Keratinocyte (primary cell): ENCODE data around the gene KDM4B. TPM values are rescaled to one million over a fixed set of nuclear protein-coding genes. Genes with fewer than 3 reads are reported as not detected.

ENCODE experiments used
- DNase-seq: peaks from one replicate; pipeline ENCODE4 v3.0.0-alpha.2; 2011; ENCODE audit warnings: low read depth, missing footprints, low spot score
- FAIRE-seq: peaks from 2 replicates; lab custom pipeline; 2011; peaks lifted over from hg19 to GRCh38; lab: Jason Lieb, UNC
- H2AFZ ChIP-seq: 2 replicates; pipeline ENCODE4 v1.6.0; 2012; ENCODE audit warnings: low read length, control low read depth, inconsistent platforms; ENCODE audit not compliant: control insufficient read depth
- H3K27ac ChIP-seq: 2 replicates; pipeline ENCODE4 v1.5.1; 2011; ENCODE audit warnings: low read length; ENCODE audit not compliant: control insufficient read depth, insufficient read depth
- H3K27me3 ChIP-seq: 3 replicates; pipeline ENCODE4 v1.6.0; 2011; ENCODE audit warnings: low read length; ENCODE audit not compliant: control insufficient read depth, insufficient read depth; ENCODE audit errors: extremely low read depth
- H3K36me3 ChIP-seq, 2 experiments: 2 replicates in 1 of 2; 3 replicates in 1 of 2; pipeline ENCODE4 v1.5.1; 2011; ENCODE audit warnings: low read length in 2 of 2, mild to moderate bottlenecking in 1 of 2; ENCODE audit not compliant: control insufficient read depth in 2 of 2, insufficient read depth in 2 of 2; ENCODE audit errors: extremely low read depth in 1 of 2
- H3K4me1 ChIP-seq: 3 replicates; pipeline ENCODE4 v1.5.1; 2011; ENCODE audit warnings: low read length; ENCODE audit not compliant: control insufficient read depth, insufficient read depth; ENCODE audit errors: extremely low read depth
- H3K4me2 ChIP-seq: 3 replicates; pipeline ENCODE4 v1.6.0; 2011; ENCODE audit warnings: low read depth, low read length; ENCODE audit not compliant: control insufficient read depth, insufficient read depth; ENCODE audit errors: extremely low read depth
- H3K4me3 ChIP-seq, 3 experiments: fragments of 200-600 bp in 1 of 3; sonication (generic) in 1 of 3; 2 replicates in 2 of 3; 3 replicates in 1 of 3; pipeline ENCODE4 v1.5.1; 2011 to 2016; ENCODE audit warnings: low read length in 3 of 3, mild to moderate bottlenecking in 3 of 3, control low read depth in 2 of 3, inconsistent platforms in 1 of 3, low read depth in 1 of 3, mixed read lengths in 1 of 3, mixed run types in 1 of 3, moderate library complexity in 1 of 3; ENCODE audit not compliant: control insufficient read depth in 2 of 3, insufficient read depth in 2 of 3; ENCODE audit errors: extremely low read depth in 1 of 3
- H3K79me2 ChIP-seq: 2 replicates; pipeline ENCODE4 v1.6.0; 2012; ENCODE audit warnings: low read length; ENCODE audit not compliant: control insufficient read depth, insufficient read depth
- H3K9ac ChIP-seq: 3 replicates; pipeline ENCODE4 v1.6.0; 2011; ENCODE audit warnings: low read length; ENCODE audit not compliant: control insufficient read depth, insufficient read depth; ENCODE audit errors: extremely low read depth
- H3K9me1 ChIP-seq: 3 replicates; pipeline ENCODE4 v1.6.0; 2011; ENCODE audit warnings: low read length; ENCODE audit not compliant: control insufficient read depth, insufficient read depth; ENCODE audit errors: extremely low read depth
- H3K9me3 ChIP-seq: 2 replicates; pipeline ENCODE4 v1.5.1; 2012; ENCODE audit warnings: low read depth, low read length; ENCODE audit not compliant: control insufficient read depth
- H4K20me1 ChIP-seq: 3 replicates; pipeline ENCODE4 v1.6.0; 2011; ENCODE audit warnings: low read length; ENCODE audit not compliant: control insufficient read depth, insufficient read depth; ENCODE audit errors: extremely low read depth
- EZH2 ChIP-seq: IDR thresholded peaks from one replicate; pipeline ENCODE4 v1.6.1; 2012; ENCODE audit warnings: inconsistent platforms, mild to moderate bottlenecking, low read length, moderate library complexity
- dilution Hi-C: fragments of 300-500 bp; cut with MboI; formaldehyde crosslinking; loops from one replicate; pipeline ENCODE4 v1.7.0; 2020; ENCODE audit warnings: low sequenced_read_pairs; ENCODE audit not compliant: extremely low pct_ligation_motif_present
- polyA plus RNA-seq, 5 experiments: library from polyadenylated mRNA; depleted of rRNA in 3 of 5; stranded (reverse) in 3 of 5; stranded (forward) in 1 of 5; unstranded in 1 of 5; fragments of >200 nt; gene quantifications; 1 replicate in 1 of 5; 2 replicates in 3 of 5; 3 replicates in 1 of 5; pipeline versions ENCODE4 v1.2.1 to v1.2.3, GENCODE V29; 2011 to 2012; ENCODE audit warnings: missing spikeins in 2 of 5, low read depth in 1 of 5, low replicate concordance in 1 of 5
- TF ChIP-seq, protein P1 (sequence below), 3 experiments: IDR thresholded peaks in 1 of 3; conservative IDR thresholded peaks in 1 of 3; optimal IDR thresholded peaks in 1 of 3; 2 replicates in 2 of 3; 3 replicates in 1 of 3; pipeline versions ENCODE3 to v1.5.1; 2011; ENCODE audit warnings: low read length in 3 of 3, mild to moderate bottlenecking in 3 of 3, moderate library complexity in 2 of 3, control low read depth in 1 of 3, inconsistent platforms in 1 of 3; ENCODE audit not compliant: insufficient read depth in 2 of 3; ENCODE audit errors: extremely low read depth in 1 of 3

Gene KDM4B
- polyA plus RNA-seq, 1 donor (not counting 4 experiments of a cell fraction or from before 2014, with no cell fraction given), result 6.2 TPM

DNA sequence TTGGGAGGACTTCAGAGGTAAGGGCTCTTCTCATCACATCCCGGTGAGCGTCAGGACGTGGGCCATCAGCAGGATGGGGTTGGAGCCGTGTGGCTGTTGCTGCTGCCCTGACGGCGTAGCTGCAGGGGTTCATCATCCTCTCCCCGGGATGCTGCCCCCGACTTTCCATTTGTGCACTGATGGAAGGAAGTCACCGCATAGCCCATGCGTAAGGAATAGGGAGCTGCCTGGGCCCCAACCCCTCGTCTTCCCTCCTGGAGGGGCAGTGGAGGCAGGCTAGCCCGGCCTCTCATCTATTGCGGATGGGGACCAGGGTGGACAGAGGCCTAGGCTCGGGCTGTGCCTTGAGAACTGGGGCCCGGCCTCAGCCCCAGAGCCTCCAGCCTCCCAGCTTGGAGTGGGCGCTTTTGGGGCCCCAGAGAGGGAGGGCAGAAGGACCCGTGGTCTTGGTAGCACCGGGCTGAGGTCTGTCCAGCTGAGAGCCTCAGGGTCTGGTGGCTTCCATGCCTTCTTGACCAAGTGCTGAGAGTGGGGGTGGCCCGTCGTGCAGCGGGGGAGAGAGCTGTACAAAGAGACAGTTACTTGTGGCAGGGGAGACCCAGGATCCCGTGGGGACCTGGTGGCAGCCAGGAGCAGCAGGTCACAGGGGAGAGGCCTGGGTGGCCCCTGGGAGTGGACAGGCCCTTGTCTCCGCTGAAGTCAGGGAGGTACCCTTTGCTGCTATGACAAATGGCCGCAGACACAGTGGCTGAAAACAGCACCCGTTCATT, 44.0 kb downstream of the KDM4B start:
- Histone ChIP-seq H3K36me3 (peaks cover 0 to 5% of the 10 kb centered on the region in 2 experiments), H3K9me1 (no peaks in the 10 kb centered on the region), H3K4me2 (no peak overlapping the region), H3K4me3 (no peak overlapping the region), H3K27ac (no peak overlapping the region), H3K9ac (no peak overlapping the region), H3K4me1 (peaks cover 17% of the 10 kb centered on the region), H2AFZ (no peak overlapping the region), H3K79me2 (peaks cover 45% of the 10 kb centered on the region), H4K20me1 (peaks cover 3% of the 10 kb centered on the region), H3K9me3 (no peaks in the 10 kb centered on the region), H3K27me3 (no peaks in the 10 kb centered on the region)
- FAIRE-seq (no peak), DNase-seq (no peak)
- TF ChIP-seq, protein P1, sequence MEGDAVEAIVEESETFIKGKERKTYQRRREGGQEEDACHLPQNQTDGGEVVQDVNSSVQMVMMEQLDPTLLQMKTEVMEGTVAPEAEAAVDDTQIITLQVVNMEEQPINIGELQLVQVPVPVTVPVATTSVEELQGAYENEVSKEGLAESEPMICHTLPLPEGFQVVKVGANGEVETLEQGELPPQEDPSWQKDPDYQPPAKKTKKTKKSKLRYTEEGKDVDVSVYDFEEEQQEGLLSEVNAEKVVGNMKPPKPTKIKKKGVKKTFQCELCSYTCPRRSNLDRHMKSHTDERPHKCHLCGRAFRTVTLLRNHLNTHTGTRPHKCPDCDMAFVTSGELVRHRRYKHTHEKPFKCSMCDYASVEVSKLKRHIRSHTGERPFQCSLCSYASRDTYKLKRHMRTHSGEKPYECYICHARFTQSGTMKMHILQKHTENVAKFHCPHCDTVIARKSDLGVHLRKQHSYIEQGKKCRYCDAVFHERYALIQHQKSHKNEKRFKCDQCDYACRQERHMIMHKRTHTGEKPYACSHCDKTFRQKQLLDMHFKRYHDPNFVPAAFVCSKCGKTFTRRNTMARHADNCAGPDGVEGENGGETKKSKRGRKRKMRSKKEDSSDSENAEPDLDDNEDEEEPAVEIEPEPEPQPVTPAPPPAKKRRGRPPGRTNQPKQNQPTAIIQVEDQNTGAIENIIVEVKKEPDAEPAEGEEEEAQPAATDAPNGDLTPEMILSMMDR (optimal IDR thresholded peaks at IDR 0.05 in 1 of 3, IDR thresholded peaks at IDR 0.05 in 1 of 3, conservative IDR thresholded peaks at IDR 0.05 in 1 of 3; ENCODE audit: extremely low read depth in 1 of 3, insufficient read depth in 2 of 3, low read length in 3 of 3), result no peak
- TF ChIP-seq EZH2, result no peak
- dilution Hi-C loops, result no loop called here

DNA sequence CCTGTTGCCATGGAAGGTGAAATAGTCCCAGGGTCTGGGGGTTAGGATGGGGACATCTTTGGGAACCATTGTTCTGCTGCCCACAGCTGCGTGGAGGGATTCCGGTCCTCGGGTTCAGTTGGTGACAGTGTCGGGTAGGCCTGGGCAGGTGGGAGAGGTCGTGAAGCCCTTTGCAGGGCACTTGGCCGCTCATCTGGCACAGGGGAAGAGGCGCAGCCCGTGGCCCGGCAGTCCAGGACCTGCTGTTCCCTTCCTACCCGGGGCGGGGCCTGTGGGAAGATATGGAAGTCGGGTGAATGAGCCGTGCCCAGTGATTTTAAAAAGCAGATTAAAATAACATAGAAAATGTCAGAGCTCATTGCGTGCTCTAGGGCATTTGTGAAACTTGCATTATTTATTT, 44.8 kb downstream of the KDM4B start:
- Histone ChIP-seq H3K4me2 (no peak overlapping the region), H2AFZ (no peak overlapping the region), H3K9me1 (no peaks in the 10 kb centered on the region), H3K27ac (no peak overlapping the region), H4K20me1 (peaks cover 3% of the 10 kb centered on the region), H3K36me3 (peaks cover 0 to 13% of the 10 kb centered on the region in 2 experiments), H3K79me2 (peaks cover 48% of the 10 kb centered on the region), H3K9ac (no peak overlapping the region), H3K9me3 (no peaks in the 10 kb centered on the region), H3K27me3 (no peaks in the 10 kb centered on the region), H3K4me3 (no peak overlapping the region), H3K4me1 (peaks cover 17% of the 10 kb centered on the region)
- no peak for DNase-seq
- FAIRE-seq, result no peak
- dilution Hi-C loops, result no loop called here
- TF ChIP-seq EZH2, result no peak
- TF ChIP-seq, protein P1 (optimal IDR thresholded peaks at IDR 0.05 in 1 of 3, IDR thresholded peaks at IDR 0.05 in 1 of 3, conservative IDR thresholded peaks at IDR 0.05 in 1 of 3; ENCODE audit: extremely low read depth in 1 of 3, insufficient read depth in 2 of 3, low read length in 3 of 3), result no peak
